Heart right ventricle (tissue), 16 donors: ENCODE measurements around the gene DCBLD2. TPM values are rescaled to one million over a fixed set of nuclear protein-coding genes. Genes with fewer than 3 reads are reported as not detected.
A peak's percentile ranks its signal among the peaks of the same experiment; 100 is the strongest.

Experiments
- ATAC-seq, 8 donors: fragments of 200-7000 bp; cut with Tn5 transposase; one replicate each; pipeline ENCODE4 v1.9.1; 2020; ENCODE audit warnings: mild to moderate bottlenecking in 8 of 8, moderate library complexity in 8 of 8, moderate number of reproducible peaks in 1 of 8
- DNase-seq, 2 donors: peaks; one replicate each; pipeline ENCODE4 v3.0.0-alpha.2; 2020
- H3K27ac ChIP-seq, 10 donors: fragments of 200-600 bp; sonication (generic) in 2 of 10; one replicate each; pipeline versions ENCODE4 v1.5.0 to v1.8.0; 2020 to 2022; ENCODE audit warnings: mild to moderate bottlenecking in 3 of 10
- H3K27me3 ChIP-seq, 7 donors: fragments of 200-600 bp; one replicate each; pipeline ENCODE4 v1.8.0; 2021 to 2022; ENCODE audit warnings: mild to moderate bottlenecking in 2 of 7
- H3K36me3 ChIP-seq, 9 donors: fragments of 200-600 bp; sonication (generic) in 1 of 9; one replicate each; pipeline versions ENCODE4 v1.5.0 to v1.8.0; 2020 to 2022; ENCODE audit warnings: mild to moderate bottlenecking in 2 of 9
- H3K4me1 ChIP-seq, 9 donors: fragments of 200-600 bp; sonication (generic) in 1 of 9; one replicate each; pipeline versions ENCODE4 v1.5.0 to v1.8.0; 2020 to 2022; ENCODE audit warnings: mild to moderate bottlenecking in 4 of 9
- H3K4me3 ChIP-seq, 10 donors: fragments of 200-600 bp; sonication (generic) in 2 of 10; one replicate each; pipeline versions ENCODE4 v1.5.0 to v1.8.0; 2020 to 2022; ENCODE audit warnings: mild to moderate bottlenecking in 7 of 10, moderate library complexity in 2 of 10
- H3K9me3 ChIP-seq, 11 donors: fragments of 200-600 bp in 10 of 11; sonication (generic) in 2 of 11; one replicate each; pipeline versions ENCODE4 v1.5.0 to v1.8.0; 2013 to 2022; ENCODE audit warnings: mild to moderate bottlenecking in 2 of 11, control low read depth in 1 of 11, moderate library complexity in 1 of 11
- WGBS, 2 donors: extraction: QIAGEN DNeasy Blood & Tissue Kit; methylation state at CpG; one replicate each; pipeline ENCODE4 v1.1.7; 2013; ENCODE audit warnings: inconsistent platforms in 1 of 2; 5-methylcytosine and 5-hydroxymethylcytosine counted together
- intact Hi-C, 10 donors: fragments of 100-400 bp; cut with DNase I; formaldehyde crosslinking; loops; one replicate each; pipeline versions ENCODE4 v1.11.1 to v1.14.2; 2022
- polyA plus RNA-seq, 2 donors: library from polyadenylated mRNA; stranded (reverse); fragments of 200-250 nt; gene quantifications; one replicate each; pipeline ENCODE4 v1.2.3, GENCODE V29; 2013
- total RNA-seq, 10 donors: library from RNA; stranded (reverse); fragmentation: NEBNext Ultra II Directional in 3 of 10; extraction: Animal tissue kit (Norgen Biotek cat#: 25700) in 3 of 10; gene quantifications; one replicate each; pipeline versions ENCODE4 v1.2.1 to v1.2.4, GENCODE V29; 2021 to 2023
- TF ChIP-seq, protein P1 (sequence below), 9 donors: fragments of 200-600 bp; sonication (generic) in 2 of 9; IDR thresholded peaks; one replicate each; pipeline versions ENCODE4 v1.5.0 to v1.8.0; 2021 to 2022; ENCODE audit warnings: antibody characterized with exemption in 9 of 9, mild to moderate bottlenecking in 5 of 9, moderate library complexity in 1 of 9
- donor health status: Arrhythmogenic right ventricular cardiomyopathy.
- donor health status: ischemic (EF 13 %, LVEDD 7.1; RV severe dilation, severe dysfunction).
- donor health status: healthy with polysubstance abuse.
- donor health status: DM: no; HTN: yes; CAD: no.
- donor health status: DM: no; HTN: no; CAD: no.
- donor health status: ischemic (EF 25% LVEDD 6.9; RV normal size, moderate dysfunction).
- donor health status: ischemic (EF 25% LVEDD 5.7; RV mildly dilated, moderate dysfunction).
- donor health status: healthy.
- donor health status: DM: yes; HTN: yes; CAD: no.
- donor health status: Ischemic cardiomyopathy.
- donor health status: ischemic (EF 35%, LVEDD 5.7; RV mildly dilated, moderate dysfunction).
- donor health status: nonischemic (EF 11% LVEDD 7.7; RV severe dilation, severe dysfunction).
- donor health status: DM: yes; HTN: yes; CAD: no.
- donor health status: PGD.
- donor health status: ischemic (EF 29% LVEDD 5.4; RV normal size, mild dysfunction).
- donor health status: nonischemic (EF 23%, LVEDD 6.1; RV moderate dilation, normal function).

DCBLD2 gene
- total and polyA plus RNA-seq, 12 donors, result 11.9 to 97.4 (median 40.5) TPM

DNA sequence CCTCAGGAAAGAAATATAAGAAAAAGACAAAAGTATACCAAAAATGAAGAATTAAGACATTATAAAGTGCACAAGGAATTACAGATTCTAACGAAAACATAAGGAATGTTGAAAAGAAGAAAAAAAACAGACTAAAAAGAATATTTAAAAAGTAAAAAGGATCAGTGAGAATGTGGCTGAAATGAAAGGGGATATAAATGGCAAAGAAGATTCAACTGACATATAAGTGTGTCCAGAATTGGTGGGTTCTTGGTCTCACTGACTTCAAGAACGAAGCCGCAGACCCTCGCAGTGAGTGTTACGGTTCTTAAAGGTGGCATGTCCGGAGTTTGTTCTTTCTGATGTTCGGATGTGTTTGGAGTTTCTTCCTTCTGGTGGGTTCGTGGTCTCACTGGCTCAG is 44.8 kb downstream of the DCBLD2 start:
- no peaks in the 10 kb centered on the region for H3K27me3 ChIP-seq
- intact Hi-C loops, result no loop called here
- WGBS, 2 donors, result 97 to 99% methylated on average over 8 of the region's 8 CpGs
- TF ChIP-seq, protein P1, sequence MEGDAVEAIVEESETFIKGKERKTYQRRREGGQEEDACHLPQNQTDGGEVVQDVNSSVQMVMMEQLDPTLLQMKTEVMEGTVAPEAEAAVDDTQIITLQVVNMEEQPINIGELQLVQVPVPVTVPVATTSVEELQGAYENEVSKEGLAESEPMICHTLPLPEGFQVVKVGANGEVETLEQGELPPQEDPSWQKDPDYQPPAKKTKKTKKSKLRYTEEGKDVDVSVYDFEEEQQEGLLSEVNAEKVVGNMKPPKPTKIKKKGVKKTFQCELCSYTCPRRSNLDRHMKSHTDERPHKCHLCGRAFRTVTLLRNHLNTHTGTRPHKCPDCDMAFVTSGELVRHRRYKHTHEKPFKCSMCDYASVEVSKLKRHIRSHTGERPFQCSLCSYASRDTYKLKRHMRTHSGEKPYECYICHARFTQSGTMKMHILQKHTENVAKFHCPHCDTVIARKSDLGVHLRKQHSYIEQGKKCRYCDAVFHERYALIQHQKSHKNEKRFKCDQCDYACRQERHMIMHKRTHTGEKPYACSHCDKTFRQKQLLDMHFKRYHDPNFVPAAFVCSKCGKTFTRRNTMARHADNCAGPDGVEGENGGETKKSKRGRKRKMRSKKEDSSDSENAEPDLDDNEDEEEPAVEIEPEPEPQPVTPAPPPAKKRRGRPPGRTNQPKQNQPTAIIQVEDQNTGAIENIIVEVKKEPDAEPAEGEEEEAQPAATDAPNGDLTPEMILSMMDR (IDR thresholded peaks at IDR 0.05), result no peak
- no peak overlapping the region for H3K27ac ChIP-seq
- H3K4me1 ChIP-seq, result peaks cover 0 to 15% (median 0%) of the 10 kb centered on the region in 9 donors
- H3K36me3 ChIP-seq, result peaks cover 0 to 23% (median 0%) of the 10 kb centered on the region in 9 donors
- ATAC-seq (no peak), DNase-seq (no peak)
- no peak overlapping the region for H3K4me3 ChIP-seq
- H3K9me3 ChIP-seq, result peaks cover 0 to 49% (median 12%) of the 10 kb centered on the region in 11 donors

DNA sequence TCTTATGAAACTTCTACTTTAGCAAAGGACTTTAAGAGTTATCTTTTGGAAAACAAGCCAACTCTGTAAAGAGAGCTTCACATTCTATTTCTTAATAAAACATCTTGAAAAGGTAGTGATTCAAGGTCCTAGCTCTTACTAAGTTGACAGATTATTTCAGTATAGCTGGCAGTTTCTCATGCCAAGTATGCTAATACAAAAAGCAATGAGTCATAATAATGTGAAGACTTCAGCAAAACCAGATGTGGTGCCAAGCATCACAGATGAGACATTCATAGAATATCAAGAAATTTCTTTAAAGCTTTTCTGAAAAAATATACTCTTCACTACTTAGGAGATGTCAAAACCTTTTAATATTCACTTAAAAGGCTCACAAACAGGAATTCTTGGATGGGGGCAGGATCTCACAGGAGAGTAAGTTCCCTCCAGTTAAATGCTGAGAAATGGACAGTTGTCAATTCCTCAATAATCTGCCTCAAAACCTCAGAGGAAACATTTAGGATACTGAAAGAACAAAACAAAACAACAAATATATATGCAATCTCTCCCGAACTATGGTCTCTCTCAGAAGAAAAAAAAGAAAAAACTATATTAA is 45.6 kb downstream of the DCBLD2 start:
- DNase-seq, result no peak
- Histone ChIP-seq H3K36me3 (peaks cover 0 to 23% (median 0%) of the 10 kb centered on the region in 9 donors), H3K4me1 (peaks cover 0 to 15% (median 0%) of the 10 kb centered on the region in 9 donors), H3K27me3 (no peaks in the 10 kb centered on the region), H3K4me3 (no peak overlapping the region), H3K9me3 (peaks cover 0 to 45% (median 10%) of the 10 kb centered on the region in 11 donors), H3K27ac (peak overlapping the region in 1 of 10 donors; percentile 6)
- ATAC-seq, result peak in 2 of 8 donors; percentile 60 to 62
- intact Hi-C loops, result no loop called here
- TF ChIP-seq, protein P1 (IDR thresholded peaks at IDR 0.05), result no peak
- WGBS, 2 donors, result 80 to 86% methylated on average over 1 of the region's 1 CpG

DNA sequence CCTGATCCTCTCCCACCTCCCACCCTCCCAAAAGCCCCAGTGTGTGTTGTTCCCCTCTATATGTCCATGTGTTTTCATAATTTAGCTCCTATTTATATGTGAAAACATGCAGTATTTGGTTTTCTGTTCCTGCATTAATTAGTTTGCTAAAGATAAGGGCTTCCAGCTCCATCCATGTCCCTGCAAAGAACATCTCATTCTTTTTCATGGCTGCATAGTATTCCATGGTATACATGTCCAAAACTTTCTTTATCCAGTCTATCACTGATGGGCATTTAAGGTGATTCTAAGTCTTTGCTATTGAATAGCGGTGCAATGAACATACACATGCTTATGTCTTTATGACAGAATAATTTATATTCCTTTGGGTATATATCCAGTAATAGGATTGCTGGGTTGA is 53.4 kb downstream of the DCBLD2 start:
- peaks cover 0 to 4% (median 0%) of the 10 kb centered on the region in 11 donors for H3K9me3 ChIP-seq
- H3K27me3 ChIP-seq, result no peaks in the 10 kb centered on the region
- 94 to 100% methylated on average over 1 of the region's 1 CpG for WGBS, 2 donors
- peaks cover 0 to 25% (median 11%) of the 10 kb centered on the region in 9 donors for H3K36me3 ChIP-seq
- intact Hi-C loops, result no loop called here
- no peak overlapping the region for H3K4me3 ChIP-seq
- ATAC-seq (no peak), DNase-seq (no peak)
- no peak overlapping the region for H3K27ac ChIP-seq
- TF ChIP-seq, protein P1 (IDR thresholded peaks at IDR 0.05), result no peak
- H3K4me1 ChIP-seq, result peaks cover 0 to 11% (median 0%) of the 10 kb centered on the region in 9 donors

DNA sequence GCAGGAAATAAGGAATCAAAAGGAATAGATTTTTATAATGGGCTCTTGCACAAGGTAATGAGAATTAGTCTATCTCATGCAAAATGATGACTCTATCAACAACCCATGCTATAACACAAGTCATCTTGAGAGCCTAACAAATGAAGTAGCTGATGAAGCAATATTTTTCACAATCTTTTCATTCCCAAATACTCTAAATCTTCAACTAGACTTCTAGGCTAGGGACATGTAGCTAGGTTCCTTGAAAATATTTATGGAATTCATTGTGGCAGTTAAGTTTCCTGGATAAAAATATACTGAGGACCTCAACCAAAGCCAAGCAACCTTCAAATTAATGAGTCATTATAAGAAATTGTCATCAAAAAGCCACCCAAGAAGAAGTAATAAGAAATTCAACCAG is 55.4 kb downstream of the DCBLD2 start:
- peaks cover 0 to 18% (median 0%) of the 10 kb centered on the region in 9 donors for H3K4me1 ChIP-seq
- intact Hi-C loops, result no loop called here
- peaks cover 0 to 4% (median 0%) of the 10 kb centered on the region in 11 donors for H3K9me3 ChIP-seq
- peaks cover 0 to 25% (median 11%) of the 10 kb centered on the region in 9 donors for H3K36me3 ChIP-seq
- ATAC-seq (no peak), DNase-seq (no peak)
- TF ChIP-seq, protein P1 (IDR thresholded peaks at IDR 0.05), result no peak
- no peak overlapping the region for H3K27ac ChIP-seq
- H3K4me3 ChIP-seq, result no peak overlapping the region
- H3K27me3 ChIP-seq, result no peaks in the 10 kb centered on the region
